HUES6 (cell line): ENCODE results near the gene HPCA.

Experiments
- H3K27ac ChIP-seq: 2 replicates; pipeline ENCODE4 v1.7.0; 2013; ENCODE audit warnings: low read depth, mild to moderate bottlenecking, low read length, inconsistent platforms
- H3K27me3 ChIP-seq: 2 replicates; pipeline ENCODE4 v1.6.1; 2013; ENCODE audit warnings: low read length; ENCODE audit not compliant: control insufficient read depth, insufficient read depth
- H3K36me3 ChIP-seq: 2 replicates; pipeline ENCODE4 v1.6.1; 2013; ENCODE audit warnings: low read length; ENCODE audit not compliant: control insufficient read depth, insufficient read depth
- H3K4me1 ChIP-seq: 2 replicates; pipeline ENCODE4 v1.6.1; 2013; ENCODE audit warnings: low read length; ENCODE audit not compliant: control insufficient read depth, insufficient read depth
- H3K4me3 ChIP-seq: 2 replicates; pipeline ENCODE4 v1.5.1; 2013; ENCODE audit warnings: low read depth, low read length
- H3K9ac ChIP-seq: one replicate; pipeline ENCODE4 v1.6.1; 2013; ENCODE audit warnings: mild to moderate bottlenecking, low read length
- H3K9me3 ChIP-seq: 2 replicates; pipeline ENCODE4 v1.6.1; 2013; ENCODE audit warnings: low read depth, low read length; ENCODE audit not compliant: control insufficient read depth, insufficient read depth

HPCA gene

DNA sequence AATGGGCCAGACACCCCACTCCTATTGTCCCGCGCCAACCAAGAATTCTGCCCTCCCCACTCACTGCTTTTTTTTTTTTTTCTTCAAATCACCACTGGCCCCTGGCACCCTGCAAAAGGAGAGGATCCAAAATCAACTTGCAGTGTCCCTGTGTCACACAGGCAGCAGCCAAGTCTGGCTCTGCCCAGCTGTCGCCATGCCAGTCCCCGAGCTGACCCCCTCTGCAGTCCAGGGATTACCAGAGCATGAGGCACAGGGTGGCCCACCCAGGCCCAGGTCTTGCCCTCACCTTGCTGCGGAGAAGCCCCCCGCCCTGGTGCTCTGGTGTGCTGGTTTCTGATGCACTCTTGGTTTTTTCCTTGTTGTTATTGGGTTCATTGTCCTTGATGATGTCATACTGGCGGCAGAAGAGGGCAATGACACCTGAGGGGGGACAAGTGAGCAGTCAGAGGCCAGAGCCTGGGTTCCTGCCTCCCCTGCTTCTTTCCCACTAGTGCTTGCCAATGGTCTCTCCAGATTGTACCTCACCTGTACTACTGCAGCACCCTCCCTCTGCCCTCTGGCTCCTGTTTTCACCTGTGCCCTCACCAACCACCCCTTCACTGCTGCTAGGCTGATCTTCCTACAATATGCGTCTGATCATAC lies 21.8 kb upstream of the HPCA start:
- Histone ChIP-seq H3K27ac (no peak overlapping the region), H3K4me3 (no peak overlapping the region), H3K27me3 (peaks cover 4% of the 10 kb centered on the region), H3K9ac (no peak overlapping the region), H3K9me3 (no peaks in the 10 kb centered on the region), H3K36me3 (peaks cover 32% of the 10 kb centered on the region), H3K4me1 (no peaks in the 10 kb centered on the region)

DNA sequence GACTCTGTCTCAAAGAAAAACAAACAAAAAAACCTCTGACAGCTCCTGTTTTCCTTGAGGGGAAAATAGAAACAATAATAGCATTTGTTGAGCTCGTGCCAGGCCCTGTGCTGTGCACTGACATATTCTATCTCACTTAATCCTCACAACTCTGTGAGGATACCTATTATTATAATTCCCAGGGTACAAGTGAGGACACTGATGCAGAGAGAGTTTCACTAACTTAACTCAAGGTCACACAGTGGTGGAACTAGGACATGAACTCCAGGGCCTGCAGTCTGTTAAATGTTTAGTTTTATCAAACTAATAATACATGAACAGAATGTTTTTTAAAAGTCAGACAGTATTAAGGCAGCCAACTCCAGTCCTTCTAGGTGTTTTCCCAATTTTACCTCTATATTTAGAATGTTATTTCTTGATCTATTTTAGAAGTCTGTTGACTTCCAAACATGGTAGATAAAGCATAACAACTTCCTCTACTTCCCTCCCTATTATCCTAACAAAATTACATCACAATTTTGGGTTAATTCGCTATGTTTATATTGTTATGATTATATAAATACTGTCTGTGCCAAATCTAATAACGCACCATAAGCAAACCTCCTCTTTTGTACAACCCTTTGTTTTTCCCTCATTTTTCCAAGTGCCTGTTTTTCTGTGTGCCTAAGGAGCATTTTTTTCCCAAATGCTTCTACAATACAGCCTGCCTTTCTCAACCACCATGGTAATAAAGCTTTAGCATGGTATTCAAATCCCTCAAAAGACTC lies 20.5 kb upstream of the HPCA start:
- Histone ChIP-seq H3K9me3 (no peaks in the 10 kb centered on the region), H3K27me3 (peaks cover 13% of the 10 kb centered on the region), H3K4me3 (no peak overlapping the region), H3K27ac (no peak overlapping the region), H3K36me3 (peaks cover 28% of the 10 kb centered on the region), H3K9ac (no peak overlapping the region), H3K4me1 (peaks cover 8% of the 10 kb centered on the region)

DNA sequence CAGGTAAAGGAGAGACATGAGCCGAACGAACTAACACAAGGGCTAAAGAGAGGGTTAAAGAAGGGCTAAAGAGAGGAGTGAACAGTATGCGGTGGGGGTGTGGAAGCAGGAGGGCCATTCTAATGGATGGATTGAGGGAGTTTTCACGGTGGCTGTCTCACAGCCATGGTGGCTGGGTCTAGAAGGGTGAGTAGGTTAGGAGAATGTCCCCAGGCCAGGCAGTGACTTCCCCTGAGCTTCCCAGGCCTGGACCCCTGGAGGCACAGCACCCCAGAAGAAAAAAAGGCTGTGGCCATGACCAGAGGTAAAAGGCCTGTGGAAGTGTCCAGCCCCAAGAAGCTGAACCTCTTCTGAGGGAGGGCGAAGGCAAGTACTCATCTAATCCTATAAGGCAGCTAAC lies 19.1 kb upstream of the HPCA start:
- peaks cover 20% of the 10 kb centered on the region for H3K4me1 ChIP-seq
- H3K27ac ChIP-seq: no peak overlapping the region
- peaks cover 26% of the 10 kb centered on the region for H3K27me3 ChIP-seq
- H3K9ac ChIP-seq: no peak overlapping the region
- H3K4me3 ChIP-seq: no peak overlapping the region
- H3K9me3 ChIP-seq: no peaks in the 10 kb centered on the region
- peaks cover 21% of the 10 kb centered on the region for H3K36me3 ChIP-seq

DNA sequence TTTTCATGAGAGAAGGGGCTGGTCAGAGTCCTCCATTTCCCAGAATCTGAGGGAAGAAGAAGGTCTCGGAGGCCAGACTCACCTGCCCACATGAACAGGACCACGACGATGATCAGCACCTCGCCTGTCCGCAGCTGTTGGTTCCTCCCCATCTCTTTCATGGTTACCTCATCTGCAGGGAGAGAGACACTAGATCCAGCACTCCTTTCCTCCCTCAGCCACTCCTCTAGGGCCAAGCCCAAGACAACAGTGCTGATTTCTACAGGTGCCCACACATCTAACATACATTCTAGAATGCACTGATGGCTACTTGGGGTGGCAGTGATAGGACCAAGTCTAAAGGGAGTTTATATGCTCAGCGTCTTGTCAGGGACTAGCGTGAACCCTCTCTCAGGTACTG lies 18.6 kb upstream of the HPCA start:
- Histone ChIP-seq H3K4me3 (no peak overlapping the region), H3K9ac (no peak overlapping the region), H3K27ac (no peak overlapping the region), H3K9me3 (no peaks in the 10 kb centered on the region), H3K36me3 (peaks cover 16% of the 10 kb centered on the region), H3K27me3 (peaks cover 28% of the 10 kb centered on the region), H3K4me1 (peaks cover 21% of the 10 kb centered on the region)

DNA sequence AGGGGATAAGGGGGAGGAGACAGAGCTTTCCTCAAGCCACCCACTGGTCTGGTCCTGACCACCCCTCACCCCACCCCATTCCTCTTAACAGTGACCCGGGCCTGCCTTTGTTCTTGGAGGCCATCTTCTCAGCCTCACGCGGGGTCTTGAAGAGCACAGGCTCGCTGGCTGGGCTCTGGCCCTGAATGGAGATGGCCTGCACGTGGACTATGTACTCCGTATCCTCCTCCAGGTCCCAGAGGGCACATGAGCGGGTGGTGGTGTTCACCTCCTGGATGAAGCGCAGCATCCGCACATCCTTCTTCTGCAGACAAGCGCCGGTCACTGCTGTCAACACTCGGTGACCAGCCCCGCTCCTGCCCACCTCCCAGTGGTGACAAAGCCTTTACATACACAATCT lies 18.2 kb upstream of the HPCA start:
- H3K36me3 ChIP-seq: peaks cover 12% of the 10 kb centered on the region

DNA sequence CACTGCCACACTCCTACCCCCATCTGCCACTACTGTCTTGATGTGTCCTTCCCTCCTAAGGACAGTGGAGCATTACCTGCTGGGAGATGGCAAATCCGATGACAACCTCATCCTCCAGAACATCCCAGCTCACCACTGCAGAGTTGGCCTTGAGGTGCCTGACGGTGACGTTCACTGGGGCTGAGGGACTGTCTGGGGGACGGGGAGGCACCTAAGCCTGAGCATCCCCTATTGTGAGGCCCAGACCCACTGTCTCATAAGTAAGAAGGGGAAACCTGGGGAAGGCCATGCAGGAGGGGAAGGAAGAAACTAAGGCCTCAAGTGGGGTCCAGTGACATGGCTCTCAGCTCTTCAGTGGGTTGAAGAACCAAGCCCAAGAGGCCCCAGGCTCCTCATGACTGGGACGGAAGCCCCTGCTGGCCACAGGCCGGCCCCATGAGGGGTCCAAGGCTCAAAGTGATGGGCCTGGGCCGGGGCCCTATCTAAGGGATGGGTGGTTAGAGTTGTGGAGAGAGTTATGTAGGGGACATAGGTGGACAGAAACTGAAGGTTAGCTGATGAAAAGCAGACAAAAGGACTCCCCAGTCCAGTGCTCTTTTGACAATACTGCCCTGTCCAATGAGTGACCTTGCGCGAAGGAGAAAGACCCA lies 17.4 kb upstream of the HPCA start:
- H3K9me3 ChIP-seq: no peaks in the 10 kb centered on the region
- peaks cover 28% of the 10 kb centered on the region for H3K27me3 ChIP-seq
- H3K4me1 ChIP-seq: peaks cover 23% of the 10 kb centered on the region
- H3K9ac ChIP-seq: no peak overlapping the region
- H3K4me3 ChIP-seq: no peak overlapping the region
- H3K27ac ChIP-seq: no peak overlapping the region
- H3K36me3 ChIP-seq: peaks cover 6% of the 10 kb centered on the region

More for the DNA sequence above, 18.2 kb upstream of the HPCA start:
- Histone ChIP-seq H3K27me3 (peaks cover 28% of the 10 kb centered on the region), H3K4me3 (no peak overlapping the region), H3K9me3 (no peaks in the 10 kb centered on the region), H3K27ac (no peak overlapping the region), H3K4me1 (peaks cover 23% of the 10 kb centered on the region), H3K9ac (no peak overlapping the region)

DNA sequence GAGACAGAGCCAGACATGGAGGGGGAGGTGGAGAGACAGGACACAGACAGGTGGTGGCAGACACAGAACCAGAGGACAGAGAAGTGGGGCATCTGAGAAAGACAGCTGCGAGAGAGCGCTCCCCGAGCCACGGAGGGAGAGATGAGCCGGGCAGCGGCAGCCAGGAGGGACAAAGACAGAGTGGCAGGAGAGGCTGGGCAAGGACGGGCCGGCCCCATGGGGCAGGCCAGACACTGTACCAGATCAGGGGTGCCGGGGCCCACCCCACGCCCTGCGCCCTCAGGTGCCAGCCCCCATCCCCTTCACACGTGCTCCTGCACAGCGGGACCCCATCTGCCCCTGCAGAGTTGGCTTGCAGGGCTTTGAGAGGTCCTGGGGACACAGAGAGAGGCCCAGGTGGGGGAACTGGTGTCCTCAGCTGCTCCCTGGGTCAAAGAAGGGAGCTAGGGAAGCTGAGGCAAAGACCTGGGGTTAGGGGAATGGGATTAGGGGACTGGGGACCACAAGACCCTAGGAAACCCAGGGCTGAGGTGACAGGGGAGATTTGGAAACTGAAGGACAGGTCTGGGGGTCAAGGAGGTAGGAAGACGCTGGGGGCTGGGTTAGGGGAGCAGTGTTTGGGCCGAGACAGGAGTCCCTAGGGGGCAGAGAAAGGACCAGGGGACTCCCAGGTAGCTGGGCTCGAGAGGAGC lies 16.2 kb upstream of the HPCA start:
- no peaks in the 10 kb centered on the region for H3K9me3 ChIP-seq
- peak overlapping the region; percentile 61 for H3K9ac ChIP-seq
- peaks cover 23% of the 10 kb centered on the region for H3K4me1 ChIP-seq
- H3K27me3 ChIP-seq: peaks cover 28% of the 10 kb centered on the region
- no peaks in the 10 kb centered on the region for H3K36me3 ChIP-seq
- peak overlapping the region; percentile 59 for H3K4me3 ChIP-seq
- no peak overlapping the region for H3K27ac ChIP-seq

DNA sequence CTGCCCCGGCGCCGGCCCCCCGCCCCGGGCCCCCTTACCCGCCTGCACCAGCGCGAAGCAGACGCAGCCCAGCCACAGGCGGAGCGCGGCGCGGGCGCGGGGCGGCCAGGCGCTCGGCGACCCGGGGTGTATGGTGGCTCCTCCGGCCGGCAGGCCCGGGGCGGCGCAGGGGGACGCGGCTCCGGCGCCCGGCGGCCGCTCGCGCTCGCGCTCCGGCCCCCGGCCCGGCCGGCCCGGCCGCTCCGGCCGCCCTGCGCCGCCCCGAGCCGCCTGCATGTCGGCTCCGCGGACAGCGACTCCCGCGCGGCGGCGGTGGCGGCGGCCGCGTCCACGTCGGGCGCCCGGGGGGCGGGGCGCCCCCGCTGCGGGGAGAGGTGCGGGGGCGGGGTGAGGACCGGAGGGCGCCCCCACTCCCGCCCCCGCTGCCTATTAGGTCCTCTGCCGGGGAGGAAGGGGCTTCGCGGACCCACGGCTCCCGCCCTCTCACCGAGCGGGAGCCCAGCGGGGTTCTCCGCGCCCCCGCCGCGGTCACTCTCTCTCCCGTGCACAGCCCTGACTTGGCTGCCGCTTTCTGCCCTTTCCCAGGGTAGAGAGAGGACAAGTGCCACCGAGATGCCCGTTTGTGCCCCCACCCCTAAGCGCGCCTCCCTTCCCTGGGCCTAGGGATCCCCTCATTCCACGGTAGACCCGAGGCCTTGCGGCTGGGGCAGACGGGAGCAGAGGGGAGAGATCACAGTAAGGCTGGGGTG lies 15.5 kb upstream of the HPCA start, which contains the start of gene FNDC5:
Gene FNDC5 (minus strand): TSS at position 298 of the 749 bp plus-strand sequence.
- no peaks in the 10 kb centered on the region for H3K36me3 ChIP-seq
- peak within 1 kb of the TSS; percentile 63 for H3K4me3 ChIP-seq
- peaks cover 28% of the 10 kb centered on the region for H3K27me3 ChIP-seq
- peak within 1 kb of the TSS; percentile 61 for H3K9ac ChIP-seq
- peaks cover 28% of the 10 kb centered on the region for H3K4me1 ChIP-seq
- H3K27ac ChIP-seq: no peak within 1 kb of the TSS
- no peaks in the 10 kb centered on the region for H3K9me3 ChIP-seq

DNA sequence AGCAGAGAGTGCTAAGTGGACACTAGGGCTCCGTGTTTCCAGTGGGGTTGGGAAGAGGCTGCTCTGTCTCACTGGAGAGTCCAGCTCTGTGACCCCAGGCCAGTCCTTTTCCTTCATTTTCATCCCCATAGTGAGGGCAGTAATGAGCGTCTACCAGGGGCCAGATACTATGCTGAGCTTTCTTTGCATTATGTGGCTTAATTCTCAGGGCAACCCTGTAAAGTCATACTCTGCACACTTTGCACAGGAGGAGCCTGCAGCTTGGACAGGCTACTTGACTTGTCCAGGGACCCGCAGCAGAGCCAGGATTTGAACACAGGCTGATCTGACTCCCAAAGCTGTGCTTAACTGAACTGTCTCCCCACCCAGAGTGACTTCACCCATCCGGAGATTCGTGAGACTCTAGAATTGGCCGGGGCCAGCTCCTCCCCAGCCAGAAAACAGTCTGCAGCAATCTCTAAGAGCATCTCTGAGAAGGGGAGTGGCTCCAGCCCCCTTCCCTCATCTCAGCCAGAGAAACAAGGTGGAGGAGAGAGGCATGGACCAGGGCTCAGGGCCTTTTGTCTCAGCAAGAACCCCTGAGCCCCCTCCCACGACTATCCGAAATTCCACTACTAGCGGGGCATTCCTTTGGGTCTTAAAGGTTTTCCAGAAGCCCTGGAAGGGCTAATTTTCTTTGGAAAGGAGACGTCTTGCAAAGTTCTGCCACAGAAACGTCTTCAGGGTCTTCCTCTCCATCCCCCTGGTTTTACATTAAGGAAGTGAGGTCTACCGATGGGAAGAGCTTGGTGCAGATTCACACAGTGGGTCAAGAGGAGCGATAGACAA lies 14.7 kb upstream of the HPCA start:
- Histone ChIP-seq H3K4me3 (peak overlapping the region; percentile 63), H3K9me3 (no peaks in the 10 kb centered on the region), H3K27ac (no peak overlapping the region), H3K36me3 (no peaks in the 10 kb centered on the region), H3K4me1 (peaks cover 34% of the 10 kb centered on the region), H3K9ac (peak overlapping the region; percentile 13), H3K27me3 (peaks cover 28% of the 10 kb centered on the region)

DNA sequence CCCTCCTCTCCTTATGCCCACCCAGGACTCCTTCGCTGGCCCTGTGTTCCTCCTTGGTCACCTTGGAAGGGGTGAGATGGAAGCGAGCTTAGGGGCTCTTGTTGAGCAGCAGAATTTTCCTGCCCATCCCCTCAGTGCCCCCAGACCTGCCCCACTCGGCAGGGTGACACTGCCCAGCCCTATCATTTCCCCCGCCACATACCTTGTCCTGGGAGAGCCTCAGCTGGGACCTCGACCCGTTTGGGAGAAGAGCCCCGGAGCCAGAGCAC lies 14.2 kb upstream of the HPCA start:
- Histone ChIP-seq H3K4me3 (peak overlapping the region; percentile 20; the same call in 1 of the 2 replicates), H3K9ac (no peak overlapping the region), H3K27me3 (peaks cover 28% of the 10 kb centered on the region), H3K36me3 (no peaks in the 10 kb centered on the region), H3K27ac (no peak overlapping the region), H3K9me3 (no peaks in the 10 kb centered on the region), H3K4me1 (peaks cover 38% of the 10 kb centered on the region)
